Esophagus squamous epithelium (tissue), 5 donors: ENCODE data around the gene ERC1. TPM values are rescaled to one million over a fixed set of nuclear protein-coding genes. Genes with fewer than 3 reads are reported as not detected.

ENCODE experiments used
- DNase-seq: peaks from one replicate; lab custom pipeline; 2025; lab: John Stamatoyannopoulos, UW
- H3K27ac ChIP-seq, 4 donors: fragments of 200-600 bp; sonication (generic); one replicate each; pipeline ENCODE4 v1.5.1; 2016 to 2019; ENCODE audit warnings: mild to moderate bottlenecking in 1 of 4
- H3K27me3 ChIP-seq, 4 donors: fragments of 200-600 bp; sonication (generic); 1 replicate in 3 of 4; 2 replicates in 1 of 4; pipeline versions ENCODE4 v1.5.1 to v1.6.0; 2017 to 2021; ENCODE audit warnings: antibody characterized with exemption in 1 of 4
- H3K36me3 ChIP-seq, 3 donors: fragments of 200-600 bp; sonication (generic); one replicate each; pipeline ENCODE4 v1.5.1; 2016 to 2019
- H3K4me1 ChIP-seq, 3 donors: fragments of 200-600 bp; sonication (generic); one replicate each; pipeline ENCODE4 v1.5.1; 2017 to 2019
- H3K4me3 ChIP-seq, 4 donors: fragments of 200-600 bp; sonication (generic); 1 replicate in 3 of 4; 2 replicates in 1 of 4; pipeline ENCODE4 v1.5.1; 2016 to 2019; ENCODE audit warnings: mild to moderate bottlenecking in 2 of 4, moderate library complexity in 1 of 4
- H3K9me3 ChIP-seq, 3 donors: fragments of 200-600 bp; sonication (generic); one replicate each; pipeline ENCODE4 v1.5.1; 2016 to 2019
- CTCF ChIP-seq, 6 experiments: fragments of 450-650 bp in 4 of 6; fragments of 200-600 bp in 2 of 6; sonication (generic) in 2 of 6; IDR thresholded peaks; one replicate each; pipeline ENCODE4 v1.5.1; 2016 to 2019; ENCODE audit warnings: antibody characterized with exemption in 6 of 6, mild to moderate bottlenecking in 4 of 6, moderate library complexity in 4 of 6
- POLR2A ChIP-seq, 4 donors: fragments of 450-650 bp; IDR thresholded peaks; one replicate each; pipeline ENCODE4 v1.6.1; 2017; ENCODE audit warnings: antibody characterized with exemption in 4 of 4, mild to moderate bottlenecking in 4 of 4, moderate library complexity in 3 of 4
- WGBS, 2 donors: methylation state at CpG; one replicate each; pipeline ENCODE4 v1.1.5; 2018; 5-methylcytosine and 5-hydroxymethylcytosine counted together
- intact Hi-C: fragments of 100-400 bp; cut with DNase I; formaldehyde crosslinking; loops from one replicate; pipeline ENCODE4 v1.15.0; 2022
- total RNA-seq, 4 donors: library from RNA; depleted of rRNA; stranded (reverse); fragments of >200 nt; gene quantifications; one replicate each; pipeline ENCODE4 v1.1.0, GENCODE V29; 2016
- donor health status: DM: yes; HTN: yes; CAD: no.

The ERC1 gene
- total RNA-seq, 4 donors from 2014 or later, result 19.0 to 50.7 (median 37.5) TPM

- H3K4me3 ChIP-seq, result no peak overlapping the region
Measured at GRCh38 chr12:1474574-1475153, 483.6 kb downstream of the ERC1 start.

GRCh38 chr12:1479645-1480044, 488.6 kb downstream of the ERC1 start:
- H3K4me1 ChIP-seq, result peaks cover 0 to 10% (median 0%) of the 10 kb centered on the region in 3 donors
- DNase-seq, result no peak
- intact Hi-C loops, result no loop called here
- WGBS, 2 donors, result 93 to 94% methylated on average over 10 to 11 of the region's 11 CpGs
- H3K4me3 ChIP-seq, result no peak overlapping the region
- peaks cover 0 to 8% (median 0%) of the 10 kb centered on the region in 3 donors for H3K36me3 ChIP-seq
- no peaks in the 10 kb centered on the region for H3K27me3 ChIP-seq
- H3K9me3 ChIP-seq, result no peaks in the 10 kb centered on the region
- no peak for TF ChIP-seq CTCF (IDR thresholded peaks at IDR 0.05)
- TF ChIP-seq POLR2A (IDR thresholded peaks at IDR 0.05), result no peak
- no peak overlapping the region for H3K27ac ChIP-seq

More at GRCh38 chr12:1474574-1475153, 483.6 kb downstream of the ERC1 start:
- peaks cover 0 to 36% (median 11%) of the 10 kb centered on the region in 3 donors for H3K4me1 ChIP-seq
- intact Hi-C loops, result no loop called here
- no peaks in the 10 kb centered on the region for H3K9me3 ChIP-seq
- no peak for DNase-seq
- H3K27me3 ChIP-seq, result no peaks in the 10 kb centered on the region
- WGBS, 2 donors, result 62 to 78% methylated on average over 10 of the region's 10 CpGs
- TF ChIP-seq POLR2A (IDR thresholded peaks at IDR 0.05), result no peak
- no peaks in the 10 kb centered on the region for H3K36me3 ChIP-seq
- H3K27ac ChIP-seq, result peak overlapping the region in 3 of 4 donors; percentile 11 to 65 (median 55)

- TF ChIP-seq CTCF (IDR thresholded peaks at IDR 0.05) (no peak), POLR2A (IDR thresholded peaks at IDR 0.05) (no peak)
- intact Hi-C loops, result no loop called here
- no peaks in the 10 kb centered on the region for H3K27me3 ChIP-seq
- no peak overlapping the region for H3K4me3 ChIP-seq
- no peak overlapping the region for H3K27ac ChIP-seq
- no peaks in the 10 kb centered on the region for H3K4me1 ChIP-seq
- H3K9me3 ChIP-seq, result no peaks in the 10 kb centered on the region
- H3K36me3 ChIP-seq, result peaks cover 0 to 8% (median 0%) of the 10 kb centered on the region in 3 donors
- DNase-seq, result no peak
- 46 to 60% methylated on average over 5 of the region's 5 CpGs for WGBS, 2 donors
Measured at GRCh38 chr12:1481326-1481725, 490.3 kb downstream of the ERC1 start.

- no peak overlapping the region for H3K4me3 ChIP-seq
- H3K27ac ChIP-seq, result no peak overlapping the region
- intact Hi-C loops, result no loop called here
- H3K9me3 ChIP-seq, result no peaks in the 10 kb centered on the region
- H3K27me3 ChIP-seq, result no peaks in the 10 kb centered on the region
- no peak for TF ChIP-seq CTCF (IDR thresholded peaks at IDR 0.05)
- no peak for TF ChIP-seq POLR2A (IDR thresholded peaks at IDR 0.05)
- no peaks in the 10 kb centered on the region for H3K4me1 ChIP-seq
- WGBS, 2 donors, result 73 to 94% methylated on average over 8 of the region's 8 CpGs
- H3K36me3 ChIP-seq, result peaks cover 0 to 8% (median 0%) of the 10 kb centered on the region in 3 donors
- no peak for DNase-seq
Measured at GRCh38 chr12:1481906-1482305, 490.9 kb downstream of the ERC1 start.

GRCh38 chr12:1488908-1489381, 497.9 kb downstream of the ERC1 start:
- H3K4me1 ChIP-seq, result no peaks in the 10 kb centered on the region
- WGBS, 2 donors, result 49 to 65% methylated on average over 13 of the region's 13 CpGs
- H3K27me3 ChIP-seq, result no peaks in the 10 kb centered on the region
- no peak overlapping the region for H3K4me3 ChIP-seq
- H3K36me3 ChIP-seq, result peaks cover 3 to 50% (median 6%) of the 10 kb centered on the region in 3 donors
- H3K9me3 ChIP-seq, result no peaks in the 10 kb centered on the region
- DNase-seq, result no peak
- intact Hi-C loops, result no loop called here
- H3K27ac ChIP-seq, result no peak overlapping the region
- TF ChIP-seq CTCF (IDR thresholded peaks at IDR 0.05) (no peak), POLR2A (IDR thresholded peaks at IDR 0.05) (no peak)
